Jurkat, Clone E6-1 (cell line): ENCODE data around the gene MICOS13. TPM values are rescaled to one million over a fixed set of nuclear protein-coding genes. Genes with fewer than 3 reads are reported as not detected.

Source experiments
- DNase-seq: peaks from one replicate; pipeline ENCODE4 v3.0.0-alpha.2; 2011; ENCODE audit warnings: low read depth, low spot score
- H3K4me3 ChIP-seq: 2 replicates; pipeline ENCODE4 v1.5.1; 2011; ENCODE audit warnings: mild to moderate bottlenecking, low read length, control low read depth, moderate library complexity
- polyA plus RNA-seq: library from polyadenylated mRNA; unstranded; fragments of >200 nt; gene quantifications from one replicate; pipeline ENCODE4 v1.2.1, GENCODE V29; 2012; ENCODE audit warnings: missing spikeins; ENCODE audit not compliant: insufficient read length, insufficient read depth

Gene MICOS13, protein sequence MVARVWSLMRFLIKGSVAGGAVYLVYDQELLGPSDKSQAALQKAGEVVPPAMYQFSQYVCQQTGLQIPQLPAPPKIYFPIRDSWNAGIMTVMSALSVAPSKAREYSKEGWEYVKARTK
- 78.7 TPM for polyA plus RNA-seq

DNA sequence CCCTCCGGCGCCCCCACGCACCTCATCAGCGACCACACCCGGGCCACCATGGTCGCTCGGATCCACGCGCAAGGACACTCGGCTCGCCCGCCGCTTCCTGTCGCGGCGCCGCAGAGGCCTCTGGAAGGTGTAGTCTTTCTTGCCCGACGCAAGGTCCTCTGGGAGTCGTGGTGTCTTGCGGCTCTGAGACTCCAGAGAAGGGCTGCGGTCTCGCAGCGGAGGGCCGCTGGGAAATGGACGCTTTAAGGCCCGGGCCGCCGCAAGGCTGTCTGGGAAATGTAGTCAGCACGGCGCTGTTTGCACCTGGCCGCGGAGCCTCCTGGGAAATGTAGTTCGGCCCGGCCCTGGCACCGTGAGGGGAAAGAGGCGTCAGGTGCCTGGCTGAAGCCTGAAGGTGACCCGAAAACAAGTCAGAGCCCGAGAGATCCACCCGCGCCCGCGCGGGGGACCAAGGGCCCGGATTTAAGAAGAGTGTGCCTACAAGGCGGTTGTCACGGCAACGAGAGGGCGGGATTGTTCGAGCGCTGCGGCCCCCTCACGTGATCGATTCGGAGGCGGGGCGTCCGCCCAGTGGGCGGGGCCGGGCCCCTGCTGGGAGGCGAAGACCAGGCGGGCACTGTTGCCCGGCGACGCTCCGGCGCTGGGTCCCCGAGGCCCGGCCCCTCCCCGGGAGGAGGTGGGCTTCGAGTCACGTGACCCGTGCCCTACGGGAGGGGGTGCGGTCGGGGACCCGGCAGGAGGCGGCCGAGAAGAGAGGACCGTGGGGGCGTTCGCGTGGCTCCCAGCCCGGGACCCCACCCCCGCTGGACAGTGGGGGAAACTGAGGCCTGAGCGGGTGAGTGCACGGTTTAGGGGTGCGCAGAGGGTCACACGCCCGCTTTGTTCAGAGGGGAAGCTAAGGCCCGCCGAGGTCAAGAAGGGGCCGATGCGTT lies at the start of gene MICOS13, which contains the start of gene HSD11B1L:
Gene MICOS13, minus strand, starts transcription at position 80 of the 932 bp plus-strand sequence. Its CDS starts 30 bp downstream, at position 50.
Gene HSD11B1L, plus strand, starts transcription at position 591 of the 932 bp plus-strand sequence. CDS start 3,806 bp downstream, outside the sequence.
- peak within 1 kb of the TSS; percentile 97 for H3K4me3 ChIP-seq
- DNase-seq, result peak; percentile 98

DNA sequence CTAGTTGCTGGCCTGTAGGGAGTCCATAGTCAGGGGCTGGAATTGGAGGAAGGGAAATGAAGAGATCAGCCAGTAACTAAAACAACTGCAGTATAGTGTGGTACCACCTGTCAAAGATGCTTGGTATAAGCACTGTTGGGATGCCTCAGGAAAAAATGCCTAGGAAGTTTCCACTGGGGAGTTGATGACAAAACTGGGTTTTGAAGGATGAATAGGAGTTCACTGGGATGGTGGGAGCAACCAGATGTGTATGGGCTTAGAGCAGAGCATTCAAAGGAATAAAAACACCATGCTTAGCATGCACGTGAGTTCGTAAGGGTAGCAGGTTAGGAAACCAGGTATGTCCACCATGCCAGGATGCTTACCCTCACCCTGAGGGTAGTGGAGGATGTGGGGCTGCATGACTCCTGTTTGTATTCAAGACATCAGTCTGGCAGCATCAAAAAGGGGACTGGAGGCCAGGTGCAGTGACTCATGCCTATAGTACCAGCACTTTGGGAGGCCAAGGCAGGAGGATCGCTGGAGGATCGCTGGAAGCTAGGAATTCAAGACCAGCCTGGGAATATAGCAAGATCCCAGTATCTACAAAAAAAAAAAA lies 47.2 kb upstream of the MICOS13 start:
- H3K4me3 ChIP-seq, result no peak overlapping the region
- DNase-seq, result no peak

DNA sequence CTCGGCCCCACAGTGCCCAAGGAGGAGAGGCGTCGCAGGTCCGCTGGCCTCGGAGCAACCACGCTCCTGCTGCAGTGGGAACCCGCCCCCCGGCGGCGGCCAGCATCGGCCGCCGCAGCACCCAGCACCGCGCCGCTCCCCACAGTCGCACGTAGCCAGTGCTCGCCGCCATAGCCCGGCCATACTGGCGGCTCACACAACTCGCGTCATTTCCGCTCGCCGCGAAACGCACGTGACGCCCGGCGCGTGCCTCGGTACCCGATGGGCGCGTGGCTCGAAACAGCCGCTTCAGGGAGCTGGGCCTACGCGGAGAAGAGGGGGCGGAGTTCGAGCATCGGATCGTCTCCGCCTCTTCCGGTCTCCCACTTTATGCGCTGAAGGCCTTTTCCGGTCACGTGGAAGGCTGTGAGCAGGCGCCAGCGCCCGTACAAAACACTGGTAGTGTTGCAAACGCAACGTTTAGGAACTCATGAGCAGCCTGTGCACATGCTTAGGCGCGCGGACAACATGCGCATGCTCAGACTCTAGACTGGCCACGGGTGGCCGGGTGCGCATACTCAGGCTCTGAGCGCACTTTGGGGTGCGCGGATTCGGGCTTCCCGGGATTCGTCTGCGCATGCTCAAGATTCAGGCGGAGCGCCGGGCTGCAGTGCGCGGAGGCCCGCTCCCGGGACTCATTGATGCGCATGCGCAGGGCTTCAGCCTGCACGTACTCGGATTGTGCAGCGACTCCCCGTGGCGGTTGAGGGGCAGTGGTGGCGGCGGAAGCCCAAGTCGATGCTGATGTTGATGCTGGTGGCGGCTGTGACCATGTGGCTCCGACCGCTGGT lies 39.9 kb upstream of the MICOS13 start, which contains the start of the genes CATSPERD and LONP1:
Gene CATSPERD, plus strand, starts transcription at position 677 of the 830 bp plus-strand sequence. Its CDS starts 101 bp downstream, at position 778.
Gene LONP1, minus strand, starts transcription at position 186 of the 830 bp plus-strand sequence. Its CDS starts 14 bp downstream, at position 172.
- DNase-seq, result peak; percentile 98

DNA sequence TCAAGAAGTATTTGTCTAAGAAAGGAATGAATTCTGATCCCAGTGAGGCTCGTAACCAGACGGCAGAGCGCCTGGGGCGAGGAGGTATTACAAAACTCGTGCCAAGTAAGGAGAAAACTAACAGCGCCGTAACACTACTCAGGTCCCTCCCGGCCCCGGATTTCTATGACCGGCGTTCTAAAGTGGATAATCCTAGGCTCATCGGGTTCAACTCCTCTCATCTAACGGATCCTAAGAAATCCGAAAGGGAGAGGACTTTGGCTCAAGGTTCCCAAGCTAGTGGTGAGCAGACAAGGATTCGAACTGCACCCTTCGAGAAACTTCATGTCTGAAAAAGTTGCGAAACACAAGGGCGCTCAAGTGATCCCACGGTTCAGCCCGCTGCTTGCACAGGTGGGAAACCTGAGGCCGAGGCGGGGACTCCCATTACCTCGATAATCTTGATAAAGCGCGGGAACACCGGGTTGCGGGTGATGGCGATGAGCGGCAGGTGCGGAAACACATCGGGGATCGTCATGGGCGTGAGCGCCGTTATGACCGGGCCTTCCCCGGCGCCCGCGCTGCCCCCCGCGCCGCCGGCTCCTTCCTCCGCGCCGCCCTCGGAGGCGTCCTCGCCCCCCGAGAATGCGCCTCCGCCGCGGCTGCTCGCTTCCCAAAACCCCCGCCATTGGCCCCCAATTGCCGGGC lies 39.1 kb upstream of the MICOS13 start:
- H3K4me3 ChIP-seq, result peak overlapping the region; percentile 99
- DNase-seq, result no peak

More for the DNA sequence above, 39.9 kb upstream of the MICOS13 start, which contains the start of the genes CATSPERD and LONP1:
- peak within 1 kb of the TSS; percentile 99 for H3K4me3 ChIP-seq

DNA sequence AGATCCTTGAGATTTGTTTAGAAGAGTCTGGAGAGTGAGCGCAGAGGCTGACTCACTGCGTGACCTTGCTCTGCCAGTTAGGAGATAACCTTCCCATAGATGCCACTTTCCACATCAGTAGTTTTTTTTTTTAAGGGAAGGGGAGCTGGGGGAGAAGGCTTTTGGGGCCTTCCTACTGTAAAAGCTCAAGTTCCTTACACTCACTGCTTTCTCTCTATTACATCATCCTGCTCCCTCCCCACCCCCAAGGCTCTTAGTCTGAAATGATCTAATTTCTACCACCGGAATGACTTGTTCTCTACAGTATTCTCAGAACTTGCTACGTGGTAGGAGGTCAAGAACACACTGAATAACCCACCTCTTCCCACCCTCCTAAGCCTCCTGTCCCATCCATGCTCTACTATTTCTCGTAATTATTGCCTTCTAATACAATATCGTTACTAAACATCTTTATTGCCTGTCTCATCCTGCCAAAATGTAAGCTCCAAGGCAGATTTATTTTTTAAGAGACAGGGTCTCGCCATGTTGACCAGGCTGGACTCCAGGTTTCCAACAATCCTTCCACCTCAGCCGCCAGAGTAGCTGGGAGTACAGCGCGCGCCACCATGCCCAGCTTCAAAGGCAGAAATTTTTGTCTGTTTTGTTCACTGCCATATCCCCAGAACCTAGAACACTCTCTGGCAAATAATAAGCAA lies 38.4 kb upstream of the MICOS13 start:
- peak overlapping the region; percentile 99 for H3K4me3 ChIP-seq
- DNase-seq, result peak; percentile 32

DNA sequence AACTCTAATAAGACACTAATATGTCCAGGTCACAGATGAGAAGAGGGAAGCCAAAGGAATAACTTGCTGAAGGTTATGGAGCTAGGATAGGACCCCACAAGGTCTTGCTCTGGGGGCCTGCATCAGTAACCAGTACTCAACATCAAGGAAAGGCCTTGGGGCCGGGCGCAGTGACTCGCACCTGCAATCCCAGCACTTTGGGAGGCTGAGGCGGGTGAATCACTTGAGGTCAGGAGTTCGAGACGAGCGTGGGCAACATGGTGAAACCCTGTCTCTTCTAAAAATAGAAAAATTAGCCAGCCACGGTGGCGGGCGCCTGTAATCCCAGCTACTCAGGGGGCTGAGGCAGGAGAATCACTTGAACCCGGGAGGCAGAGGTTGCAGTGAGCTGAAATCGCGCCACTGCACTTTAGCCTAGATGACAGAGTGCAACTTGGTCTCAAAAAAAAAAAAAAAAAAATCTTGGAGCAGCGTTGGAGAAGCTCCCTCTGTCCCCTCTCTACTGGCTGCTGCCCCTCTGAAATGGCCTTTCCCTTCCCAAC lies 37.8 kb upstream of the MICOS13 start:
- DNase-seq, result no peak
- peak overlapping the region; percentile 99 for H3K4me3 ChIP-seq

DNA sequence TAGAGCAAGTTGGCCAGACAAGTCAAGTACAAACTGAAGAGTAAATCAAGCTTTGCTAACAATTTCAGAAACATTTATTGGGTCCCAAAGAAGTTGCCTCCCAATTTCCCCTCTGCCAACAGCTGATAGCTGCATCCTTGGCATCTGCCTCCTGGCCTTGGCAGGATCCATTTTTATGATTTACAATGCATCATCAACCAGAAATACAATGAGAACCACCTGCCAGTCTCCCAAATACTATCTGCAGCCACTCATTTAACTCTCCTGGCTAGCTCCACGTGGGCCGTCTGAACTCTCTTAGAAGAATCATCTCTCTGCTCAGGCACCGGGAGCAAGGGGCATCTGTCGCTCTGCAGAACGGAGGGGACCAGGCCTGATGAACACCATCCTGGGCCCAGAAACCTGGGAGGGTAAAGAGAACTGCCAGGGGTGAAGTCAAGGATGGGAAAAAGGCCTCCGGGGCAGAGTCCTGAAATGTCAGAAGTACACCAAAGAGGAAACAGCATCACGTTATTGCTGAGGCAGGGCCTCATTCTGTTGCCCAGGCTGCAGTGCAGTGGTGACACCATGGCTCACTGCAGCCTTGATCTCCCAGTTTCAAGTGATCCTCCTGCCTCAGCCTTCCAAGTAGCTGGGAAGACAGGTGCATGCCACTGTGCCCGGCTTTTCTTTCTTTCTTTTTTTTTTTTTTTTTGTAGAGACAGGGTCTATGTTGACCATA lies 37.1 kb upstream of the MICOS13 start:
- DNase-seq, result no peak
- H3K4me3 ChIP-seq, result no peak overlapping the region

DNA sequence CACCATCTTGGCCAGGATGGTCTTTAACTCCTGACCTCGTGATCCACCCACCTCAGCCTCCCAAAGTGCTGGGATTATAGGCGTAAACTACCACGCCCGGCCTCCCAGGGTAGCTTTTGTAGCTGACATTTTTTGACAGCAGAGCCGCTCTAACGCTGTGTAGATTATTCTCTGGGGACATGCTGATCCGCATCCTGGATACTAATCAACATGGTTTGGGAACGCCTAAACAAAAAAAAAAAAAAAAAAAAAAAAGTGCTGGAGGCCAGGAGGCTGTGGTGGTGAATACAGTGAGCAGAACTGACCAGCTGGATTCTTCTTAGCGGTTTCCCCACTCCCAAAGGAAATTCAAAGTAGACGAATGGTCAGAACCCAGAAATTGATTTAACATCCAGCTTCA lies 34.5 kb upstream of the MICOS13 start:
- DNase-seq, result no peak
- no peak overlapping the region for H3K4me3 ChIP-seq

DNA sequence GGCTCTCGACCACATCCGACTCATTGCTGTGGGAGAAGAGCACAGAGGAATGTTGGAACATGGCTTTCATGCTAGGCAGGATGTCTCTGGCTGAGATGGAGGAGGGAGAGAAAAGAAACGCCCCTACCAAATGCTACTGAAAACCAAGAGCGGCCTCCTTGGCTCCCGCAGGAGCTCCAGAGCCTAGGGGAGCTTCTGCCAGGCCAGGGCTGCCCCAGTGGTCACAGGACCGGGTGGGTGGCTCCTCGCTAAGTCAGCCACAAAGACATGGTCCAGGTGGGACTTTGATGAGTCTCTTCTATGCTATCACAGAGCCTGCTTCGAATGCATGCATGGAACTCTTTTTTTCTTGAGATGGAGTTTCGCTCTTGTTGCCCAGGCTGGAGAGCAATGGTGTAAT lies 32.9 kb upstream of the MICOS13 start:
- H3K4me3 ChIP-seq, result no peak overlapping the region
- no peak for DNase-seq

DNA sequence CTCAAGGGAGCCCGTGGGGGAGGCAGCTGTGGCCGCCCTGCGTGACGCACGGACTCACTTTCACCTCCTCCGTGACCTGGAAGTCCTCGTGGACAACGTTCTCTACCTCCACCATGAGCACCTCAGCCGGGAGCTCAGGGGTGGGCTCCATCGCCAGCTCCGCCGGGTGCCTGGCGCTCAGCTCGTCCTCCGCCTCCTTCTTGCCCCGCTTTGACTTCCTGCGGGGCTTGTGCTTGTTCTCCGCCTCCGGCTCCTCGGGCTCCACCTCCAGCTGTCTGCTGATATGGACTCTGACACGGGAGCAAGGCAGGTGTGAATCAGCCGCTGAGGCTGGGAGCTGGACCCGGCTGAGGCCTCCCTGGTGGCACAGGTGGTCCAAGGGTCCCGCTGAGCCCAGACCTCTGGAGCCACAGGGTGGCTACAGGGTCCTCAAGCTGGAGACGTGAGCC lies 31.4 kb upstream of the MICOS13 start:
- DNase-seq, result no peak
- H3K4me3 ChIP-seq, result no peak overlapping the region

DNA sequence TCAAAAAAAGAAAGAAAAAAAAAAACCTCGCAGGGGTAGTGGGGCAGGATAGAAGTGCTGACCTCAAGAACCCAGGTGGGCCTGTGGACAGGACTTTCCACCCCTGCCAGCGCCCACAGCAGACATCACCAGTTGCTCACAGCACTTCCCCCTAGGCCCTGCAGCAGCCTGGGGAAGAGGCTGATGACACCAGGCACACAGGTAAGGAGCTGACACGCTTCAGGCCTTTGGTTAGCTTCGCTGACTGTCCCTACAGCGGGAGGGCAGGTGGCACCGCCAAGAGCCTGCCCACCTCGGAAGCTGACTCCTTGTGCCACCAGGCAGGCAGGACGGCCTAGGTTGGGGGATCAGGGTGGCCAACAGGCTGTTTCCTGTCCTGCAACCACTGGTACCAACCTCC lies 30.7 kb upstream of the MICOS13 start:
- H3K4me3 ChIP-seq, result no peak overlapping the region

DNA sequence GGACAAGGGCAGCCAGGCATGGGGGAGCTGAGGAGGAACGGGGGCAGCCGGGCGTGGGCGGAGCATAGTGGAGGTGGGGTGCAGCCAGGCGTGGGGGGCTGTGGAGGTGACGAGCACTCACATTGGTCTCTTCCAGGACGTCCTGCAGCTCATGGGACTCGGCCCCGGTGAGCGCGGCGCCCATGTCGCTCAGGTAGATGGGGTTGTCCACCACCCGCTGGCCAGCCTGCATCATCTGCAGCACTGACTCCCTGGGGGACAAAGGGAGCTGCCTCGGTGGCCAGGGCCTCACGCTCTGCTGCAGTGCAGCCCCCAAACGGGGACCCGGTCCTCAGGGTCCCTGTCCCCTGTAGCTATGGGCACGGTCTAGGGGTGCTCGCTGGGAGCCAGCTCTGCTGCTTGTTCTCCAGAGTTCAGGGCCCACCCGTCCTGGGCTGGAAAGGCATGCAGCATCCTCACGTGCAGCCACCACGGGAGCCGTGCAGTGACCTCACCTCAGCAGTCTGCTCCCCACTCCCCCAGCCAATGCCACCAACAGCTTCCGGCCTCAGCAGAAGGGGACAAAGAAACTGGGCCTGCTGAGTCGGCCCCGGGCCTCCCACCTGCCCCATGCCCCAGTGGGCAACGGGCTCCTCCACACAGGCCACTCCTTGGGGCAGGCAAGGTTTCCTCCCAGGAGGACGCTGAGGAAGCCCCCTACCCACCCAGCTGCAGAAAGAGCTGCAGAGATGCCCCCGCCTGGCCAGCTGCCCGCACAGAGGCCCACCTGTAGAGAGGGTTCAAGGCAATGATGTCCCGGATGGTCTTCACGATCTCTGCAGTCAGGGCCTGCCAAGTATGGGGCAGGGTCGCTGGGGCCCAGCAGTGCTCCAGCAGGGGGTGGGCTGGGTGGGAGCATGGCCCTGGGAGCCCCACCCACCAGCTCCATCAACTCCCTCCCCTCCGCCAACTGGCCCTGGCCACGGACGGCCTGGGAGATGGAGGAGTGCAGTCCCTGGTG lies 27.6 kb upstream of the MICOS13 start:
- no peak for DNase-seq
- no peak overlapping the region for H3K4me3 ChIP-seq

More for the DNA sequence above, 30.7 kb upstream of the MICOS13 start:
- no peak for DNase-seq

DNA sequence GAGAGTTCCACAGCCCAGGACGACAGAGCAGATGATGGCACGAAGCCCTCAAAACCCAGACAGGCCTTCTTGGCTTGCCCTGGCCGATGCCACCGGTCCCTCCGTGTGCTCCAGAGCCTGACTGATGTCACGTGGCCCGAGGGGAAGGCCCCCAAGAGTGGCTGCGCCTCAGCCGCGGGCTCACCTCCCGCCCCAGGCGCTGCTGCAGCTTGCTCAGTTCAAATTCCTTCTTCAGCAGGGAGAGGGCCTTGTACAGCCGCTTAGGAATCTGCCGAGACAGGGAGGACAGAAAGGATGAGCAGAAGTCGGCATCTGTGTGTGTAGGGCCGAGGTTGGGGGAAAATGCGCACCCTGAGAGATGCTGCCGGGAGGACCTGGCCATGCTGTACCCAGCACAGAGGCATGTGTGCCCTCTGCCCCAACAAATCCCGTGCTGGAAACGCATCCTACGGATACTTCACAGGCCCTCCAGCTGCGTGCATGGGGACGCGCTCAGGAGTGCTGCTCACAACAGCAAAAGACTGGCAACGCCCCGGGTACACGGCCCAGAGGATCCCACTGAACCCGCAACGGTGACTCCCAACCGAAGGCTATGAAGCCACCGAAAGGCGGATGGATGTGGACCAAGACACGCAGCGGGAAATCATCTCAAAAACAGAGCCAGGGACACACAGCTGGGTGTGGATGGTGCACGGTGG lies 26.7 kb upstream of the MICOS13 start:
- no peak overlapping the region for H3K4me3 ChIP-seq
- no peak for DNase-seq

DNA sequence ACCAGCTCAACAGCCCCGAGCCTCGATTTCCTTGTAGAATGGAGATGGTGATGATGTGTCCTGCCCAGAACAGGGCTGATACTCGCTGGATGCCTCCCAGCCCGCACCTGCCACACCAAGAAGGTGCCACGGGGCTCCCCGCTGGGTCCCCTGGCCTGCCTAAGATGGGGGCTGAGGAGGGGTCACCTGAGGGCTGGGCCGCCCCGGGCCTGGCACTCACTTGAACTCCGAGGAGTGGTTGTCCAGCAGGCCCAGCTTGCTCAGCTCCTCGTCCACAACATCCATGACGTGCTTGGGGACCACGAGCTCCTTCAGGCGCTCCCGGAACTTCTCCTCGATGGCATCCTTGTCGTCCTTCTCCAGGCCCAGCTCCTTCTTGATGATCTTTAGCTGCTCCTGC lies 25.2 kb upstream of the MICOS13 start:
- DNase-seq, result no peak

More for the DNA sequence above, 25.2 kb upstream of the MICOS13 start:
- H3K4me3 ChIP-seq, result no peak overlapping the region
